GM12892 (cell line): ENCODE data around the gene HLA-DOA.

Experiments used
- DNase-seq: peaks from one replicate; pipeline ENCODE4 v3.0.0; 2011; ENCODE audit not compliant: insufficient read length
- FAIRE-seq: peaks from 2 replicates; lab custom pipeline; 2011; peaks lifted over from hg19 to GRCh38; lab: Jason Lieb, UNC
- POLR2A ChIP-seq: IDR thresholded peaks from 2 replicates; pipeline ENCODE4 v1.6.1; 2011; ENCODE audit warnings: low read depth, low read length, control low read depth
- POLR2AphosphoS5 ChIP-seq: IDR thresholded peaks from 2 replicates; pipeline ENCODE4 v1.6.1; 2011; ENCODE audit warnings: low read depth, low read length, control low read depth
- TAF1 ChIP-seq: IDR thresholded peaks from 2 replicates; pipeline ENCODE4 v1.6.1; 2011; ENCODE audit warnings: low read depth, mild to moderate bottlenecking, control low read depth, low read length, borderline replicate concordance

The HLA-DOA gene

DNA sequence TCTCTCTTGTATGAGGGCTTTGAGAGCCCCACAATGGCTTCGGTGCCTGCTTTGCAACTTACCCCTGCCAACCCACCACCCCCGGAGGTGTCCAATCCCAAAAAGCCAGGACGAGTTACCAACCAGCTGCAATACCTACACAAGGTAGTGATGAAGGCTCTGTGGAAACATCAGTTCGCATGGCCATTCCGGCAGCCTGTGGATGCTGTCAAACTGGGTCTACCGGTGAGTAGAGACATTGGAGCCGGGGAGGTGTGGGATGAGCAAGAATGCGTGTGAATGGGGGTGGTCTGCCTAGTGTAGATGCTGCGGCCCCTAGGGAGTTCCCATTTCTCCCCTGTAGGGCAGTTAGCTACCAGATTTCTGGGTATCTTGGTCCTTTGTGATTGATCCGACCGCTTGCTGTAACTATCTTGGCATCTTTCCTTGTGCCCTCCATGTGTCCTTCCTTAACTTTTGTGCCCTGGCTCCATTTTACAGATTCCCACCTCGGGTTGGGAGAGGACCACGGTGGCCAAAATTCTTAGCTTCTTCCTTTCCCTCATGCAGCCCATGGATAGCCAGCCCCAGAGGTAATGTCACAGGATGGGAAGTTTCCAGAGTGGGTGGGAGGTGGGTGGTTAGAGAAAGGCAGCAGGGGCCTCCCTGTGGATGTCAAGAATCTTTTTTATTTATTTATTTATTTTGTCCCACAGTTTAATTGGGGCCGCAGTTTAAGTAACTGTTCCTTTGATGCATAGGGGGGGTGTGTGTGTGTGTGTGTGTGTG lies 34.7 kb downstream of the HLA-DOA start:
- DNase-seq (no peak), FAIRE-seq (no peak)
- TF ChIP-seq POLR2A (no peak; the same call in 1 of the 2 replicates), POLR2AphosphoS5 (peak; percentile 83), TAF1 (no peak)

DNA sequence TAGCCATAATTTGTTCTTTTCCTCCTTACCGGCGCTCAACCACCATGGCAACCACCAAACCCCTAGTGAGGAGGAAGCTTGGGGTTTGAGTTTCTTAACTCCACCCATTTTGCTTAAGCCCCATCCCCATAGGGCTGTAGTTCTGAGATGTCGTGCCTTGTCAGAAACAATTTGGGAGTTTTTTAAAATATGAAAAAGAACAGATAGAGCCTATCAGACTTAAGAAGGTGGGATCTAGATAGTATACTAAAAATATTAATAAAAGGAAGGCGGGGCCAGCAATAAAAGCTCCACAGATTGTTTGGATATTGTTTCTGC lies 35.4 kb downstream of the HLA-DOA start:
- TF ChIP-seq POLR2AphosphoS5, result no peak
- TF ChIP-seq TAF1, result no peak
- no peak for TF ChIP-seq POLR2A
- DNase-seq (no peak), FAIRE-seq (no peak)

DNA sequence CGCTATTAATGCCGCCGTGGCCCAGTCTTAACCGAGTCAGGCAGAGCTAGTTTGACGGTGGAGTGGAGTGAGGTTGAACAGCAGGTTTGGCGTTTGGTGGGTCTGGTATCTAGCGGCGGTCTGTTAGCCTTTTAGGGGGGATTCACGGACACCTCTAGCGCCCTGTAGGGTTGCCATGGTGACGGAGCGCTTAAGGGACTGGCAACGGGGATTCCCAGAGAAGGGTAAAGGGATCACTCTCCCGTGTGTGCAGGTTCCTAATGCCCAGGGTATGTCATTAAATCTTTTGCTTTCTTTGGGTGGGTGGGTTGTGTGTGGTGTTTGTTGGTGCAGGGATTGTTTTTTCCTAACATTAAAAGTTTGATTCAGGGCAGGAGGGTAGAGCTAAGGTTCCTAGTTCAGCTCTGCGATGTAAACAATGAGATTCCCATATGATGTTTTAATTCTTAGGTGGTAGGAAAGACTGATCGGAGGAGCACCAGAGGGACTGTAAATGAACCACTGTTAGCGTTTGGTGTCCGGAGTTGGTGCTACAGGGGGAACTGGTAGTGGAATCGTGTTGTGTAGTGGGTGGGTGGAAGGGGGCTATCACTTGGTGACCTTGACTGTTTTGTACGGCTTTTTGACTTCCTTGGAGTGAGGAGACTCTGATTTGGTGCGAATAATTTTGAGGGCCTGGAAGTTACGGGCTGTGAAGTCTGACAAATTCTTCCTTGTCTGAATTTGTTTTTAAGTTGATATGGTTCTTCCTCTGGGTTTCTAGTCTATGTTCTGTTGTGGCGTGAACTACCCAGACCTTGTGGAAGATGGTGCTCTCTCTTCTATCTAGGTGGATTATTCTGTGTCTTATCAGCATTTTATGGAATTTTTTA lies 36.0 kb downstream of the HLA-DOA start:
- FAIRE-seq (no peak), DNase-seq (no peak)

DNA sequence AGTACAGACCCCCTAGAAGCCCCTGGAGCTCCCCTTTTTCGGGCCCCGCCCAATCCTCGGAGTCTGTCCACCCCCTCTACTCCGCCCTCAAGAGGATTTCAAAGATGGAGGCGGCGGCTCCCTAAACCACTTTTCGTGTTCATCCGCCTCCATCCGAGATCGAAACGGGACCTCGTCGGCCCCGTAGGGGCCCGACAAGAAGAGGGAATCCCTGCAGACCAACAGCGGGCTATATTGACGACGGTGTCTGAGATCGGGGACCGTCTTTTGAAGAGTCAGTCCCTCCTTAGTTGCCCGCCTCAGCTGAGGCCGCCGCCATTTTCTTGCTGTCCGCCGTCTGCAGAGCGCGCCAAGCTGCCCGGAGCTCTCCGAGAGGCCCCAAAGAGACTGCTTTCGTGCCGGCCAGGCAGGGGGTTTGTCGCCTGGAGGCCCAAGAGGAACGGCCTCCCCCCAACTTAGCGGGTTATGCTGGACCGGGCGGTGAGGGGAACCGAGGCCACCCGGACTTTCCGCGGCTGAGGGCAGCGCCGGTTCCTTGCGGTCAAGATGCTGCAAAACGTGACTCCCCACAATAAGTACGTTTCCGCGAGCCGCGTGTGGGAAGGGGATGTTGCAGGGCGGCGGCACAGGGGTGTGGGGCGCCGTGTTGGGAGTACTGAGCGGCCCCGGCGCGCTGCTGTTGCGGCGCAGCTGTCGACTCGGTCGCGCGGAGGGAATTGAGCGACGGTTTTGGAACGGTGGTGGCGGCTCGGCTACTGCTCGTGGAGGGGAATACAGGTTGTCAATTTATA lies 36.8 kb downstream of the HLA-DOA start:
- peak; percentile 53; the same call in 1 of the 2 replicates for TF ChIP-seq POLR2A
- no peak for TF ChIP-seq TAF1
- TF ChIP-seq POLR2AphosphoS5, result peak; percentile 70
- no peak for DNase-seq
- no peak for FAIRE-seq

More for the DNA sequence above, 36.0 kb downstream of the HLA-DOA start:
- TF ChIP-seq TAF1, result no peak
- TF ChIP-seq POLR2AphosphoS5, result peak; percentile 49; the same call in 1 of the 2 replicates

- FAIRE-seq, result peak; percentile 92
- DNase-seq, result peak; percentile 77
- TF ChIP-seq TAF1 (peak; percentile 99), POLR2A (peak; percentile 99), POLR2AphosphoS5 (peak; percentile 99)
Observed at GRCh38 chr6:32971581-32972352, 37.6 kb downstream of the HLA-DOA start.

GRCh38 chr6:32971242-32971580 lies 38.2 kb downstream of the HLA-DOA start:
- no peak for FAIRE-seq
- DNase-seq, result no peak
- TF ChIP-seq POLR2A, result peak; percentile 29; the same call in 1 of the 2 replicates
- TF ChIP-seq POLR2AphosphoS5, result no peak; the same call in 1 of the 2 replicates

- peak; percentile 65 for DNase-seq
- TF ChIP-seq TAF1, result peak; percentile 67
- TF ChIP-seq POLR2A, result peak; percentile 75
- 0 out of 2 replicates have a peak, but pooled peaks have one; percentile 65 for TF ChIP-seq POLR2AphosphoS5
- FAIRE-seq, result peak; percentile 42
Observed at GRCh38 chr6:32970413-32971241, 38.8 kb downstream of the HLA-DOA start.

DNA sequence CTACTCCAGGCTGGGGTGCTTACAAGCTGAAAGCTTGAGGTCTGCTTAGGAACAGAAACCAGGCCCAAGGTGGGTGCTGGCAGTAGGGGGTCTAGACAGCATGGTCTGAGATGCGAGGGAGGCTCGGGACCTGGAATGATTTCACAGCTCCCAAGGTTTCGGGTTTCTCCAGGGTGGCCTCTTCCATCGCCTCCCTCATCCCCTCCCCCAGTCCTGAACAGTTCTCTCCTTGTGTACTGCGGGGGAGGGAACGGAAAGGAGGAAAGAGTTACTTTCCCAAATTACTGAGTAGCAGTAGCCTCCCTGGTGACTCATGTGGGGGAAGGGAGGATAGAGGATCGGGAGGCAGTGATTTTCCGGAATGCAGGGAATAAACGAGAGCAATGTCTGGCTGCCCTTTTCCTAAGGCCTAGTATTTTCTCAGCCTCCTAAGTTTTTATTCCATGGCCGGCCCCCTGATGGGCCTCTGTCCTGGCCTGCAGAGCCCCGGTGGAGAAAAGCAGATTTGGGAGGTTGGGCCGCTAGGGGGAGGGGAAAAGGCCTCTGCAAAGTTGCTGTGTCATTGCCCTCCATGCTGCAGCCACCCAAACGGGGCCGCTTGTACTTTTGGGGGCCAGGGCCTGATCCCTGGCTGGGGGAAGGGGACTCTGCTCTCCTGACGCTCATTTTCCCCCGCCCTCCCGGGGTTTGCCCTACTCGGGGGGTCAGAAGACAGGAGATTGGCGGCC lies 39.5 kb downstream of the HLA-DOA start:
- TF ChIP-seq TAF1, result no peak; the same call in 1 of the 2 replicates
- no peak; the same call in none of the 2 replicates for TF ChIP-seq POLR2AphosphoS5
- TF ChIP-seq POLR2A, result no peak; the same call in none of the 2 replicates
- no peak for FAIRE-seq
- no peak for DNase-seq

- TF ChIP-seq TAF1, result peak; percentile 78
- peak; percentile 67 for TF ChIP-seq POLR2A
- TF ChIP-seq POLR2AphosphoS5, result peak; percentile 60; the same call in 1 of the 2 replicates
- DNase-seq (no peak), FAIRE-seq (peak; percentile 44)
Observed at GRCh38 chr6:32968867-32969684, 40.3 kb downstream of the HLA-DOA start.
